Fibroblast of lung (primary cell): ENCODE data around the gene CALY. TPM values are rescaled to one million over a fixed set of nuclear protein-coding genes. Genes with fewer than 3 reads are reported as not detected.

Experiments
- DNase-seq, 2 donors: peaks; one replicate each; pipeline versions ENCODE4 v3.0.0 to v3.0.0-alpha.2; 2010; ENCODE audit warnings: low read depth in 2 of 2
- H2AFZ ChIP-seq: 2 replicates; pipeline ENCODE4 v1.5.1; 2012; ENCODE audit warnings: low read length, control low read depth, inconsistent platforms
- H3K27ac ChIP-seq: 2 replicates; pipeline ENCODE4 v1.5.1; 2011; ENCODE audit warnings: low read length, control low read depth; ENCODE audit not compliant: insufficient read depth
- H3K27me3 ChIP-seq: 2 replicates; pipeline ENCODE4 v1.5.1; 2011; ENCODE audit warnings: mild to moderate bottlenecking, low read length; ENCODE audit not compliant: control insufficient read depth, insufficient read depth
- H3K36me3 ChIP-seq: 2 replicates; pipeline ENCODE4 v1.5.1; 2011; ENCODE audit warnings: low read length; ENCODE audit not compliant: control insufficient read depth, insufficient read depth
- H3K4me1 ChIP-seq: 2 replicates; pipeline ENCODE4 v1.5.1; 2011; ENCODE audit warnings: low read length; ENCODE audit not compliant: control insufficient read depth, insufficient read depth; ENCODE audit errors: extremely low read depth
- H3K4me2 ChIP-seq: 2 replicates; pipeline ENCODE4 v1.5.1; 2011; ENCODE audit warnings: low read length, control low read depth; ENCODE audit not compliant: insufficient read depth; ENCODE audit errors: extremely low read depth
- H3K4me3 ChIP-seq, 4 experiments: fragments of 200-600 bp in 1 of 4; sonication (generic) in 1 of 4; replicated peaks in 1 of 4; 2 replicates each; pipeline ENCODE4 v1.5.1; 2011 to 2016; ENCODE audit warnings: low read length in 4 of 4, low read depth in 3 of 4, mild to moderate bottlenecking in 3 of 4, control low read depth in 2 of 4, inconsistent platforms in 1 of 4, mixed read lengths in 1 of 4; ENCODE audit not compliant: insufficient read depth in 1 of 4; ENCODE audit errors: control extremely low read depth in 1 of 4
- H3K79me2 ChIP-seq: 2 replicates; pipeline ENCODE4 v1.5.1; 2012; ENCODE audit warnings: mild to moderate bottlenecking, low read length, inconsistent platforms; ENCODE audit not compliant: control insufficient read depth, insufficient read depth
- H3K9ac ChIP-seq: 2 replicates; pipeline ENCODE4 v1.5.1; 2011; ENCODE audit warnings: mild to moderate bottlenecking, low read length, control low read depth; ENCODE audit not compliant: insufficient read depth
- H3K9me3 ChIP-seq: 2 replicates; pipeline ENCODE4 v1.5.1; 2012; ENCODE audit warnings: low read depth, low read length; ENCODE audit not compliant: control insufficient read depth, insufficient read depth
- H4K20me1 ChIP-seq: 2 replicates; pipeline ENCODE4 v1.5.1; 2011; ENCODE audit warnings: low read length; ENCODE audit not compliant: control insufficient read depth, insufficient read depth; ENCODE audit errors: extremely low read depth
- CTCF ChIP-seq, 2 donors: IDR thresholded peaks in 1 of 2; conservative IDR thresholded peaks in 1 of 2; 1 replicate in 1 of 2; 2 replicates in 1 of 2; pipeline ENCODE4 v1.5.1; 2011 to 2012; ENCODE audit warnings: low read length in 2 of 2, control low read depth in 1 of 2, inconsistent platforms in 1 of 2, low read depth in 1 of 2, mild to moderate bottlenecking in 1 of 2
- EZH2 ChIP-seq: IDR thresholded peaks from 2 replicates; pipeline ENCODE4 v1.5.1; 2012; ENCODE audit warnings: low read length, control low read depth, mild to moderate bottlenecking; ENCODE audit errors: missing control alignments
- polyA plus RNA-seq, 2 donors: library from polyadenylated mRNA; depleted of rRNA in 1 of 2; stranded (reverse) in 1 of 2; unstranded in 1 of 2; fragments of >200 nt; gene quantifications; 2 replicates each; pipeline ENCODE4 v1.2.1, GENCODE V29; 2011 to 2012; ENCODE audit warnings: missing spikeins in 1 of 2
- total RNA-seq: library from RNA; depleted of rRNA; stranded (reverse); fragments of >200 nt; gene quantifications from 2 replicates; pipeline ENCODE4 v1.2.1, GENCODE V29; 2014

Gene CALY
- total and polyA plus RNA-seq, 2 donors (not counting 1 experiment from before 2014, with no cell fraction given), result not detected

GRCh38 chr10:133285217-133285616, 51.5 kb downstream of the CALY start:
- Histone ChIP-seq H3K27ac (no peak overlapping the region), H3K4me1 (no peaks in the 10 kb centered on the region), H3K27me3 (no peaks in the 10 kb centered on the region), H3K79me2 (no peaks in the 10 kb centered on the region), H3K36me3 (peaks cover 43% of the 10 kb centered on the region), H2AFZ (no peak overlapping the region), H3K9me3 (no peaks in the 10 kb centered on the region), H4K20me1 (no peaks in the 10 kb centered on the region), H3K4me2 (no peak overlapping the region), H3K9ac (no peak overlapping the region), H3K4me3 (no peak overlapping the region)
- no peak for TF ChIP-seq EZH2
- DNase-seq, result no peak

GRCh38 chr10:133283931-133284330, 52.8 kb downstream of the CALY start:
- Histone ChIP-seq H2AFZ (no peak overlapping the region), H3K9ac (no peak overlapping the region), H3K4me3 (no peak overlapping the region), H3K4me1 (no peaks in the 10 kb centered on the region), H3K27ac (no peak overlapping the region), H3K36me3 (peaks cover 40% of the 10 kb centered on the region), H3K27me3 (no peaks in the 10 kb centered on the region), H3K9me3 (no peaks in the 10 kb centered on the region), H3K79me2 (no peaks in the 10 kb centered on the region), H4K20me1 (no peaks in the 10 kb centered on the region), H3K4me2 (no peak overlapping the region)
- TF ChIP-seq EZH2 (no peak), CTCF (conservative IDR thresholded peaks at IDR 0.05 in 1 of 2, IDR thresholded peaks at IDR 0.05 in 1 of 2; ENCODE audit: low read depth in 1 of 2, low read length in 2 of 2) (no peak)
- no peak for DNase-seq

- no peaks in the 10 kb centered on the region for H3K9me3 ChIP-seq
- H3K36me3 ChIP-seq, result peaks cover 33% of the 10 kb centered on the region
- no peak overlapping the region for H3K9ac ChIP-seq
- H3K79me2 ChIP-seq, result no peaks in the 10 kb centered on the region
- no peak overlapping the region for H3K27ac ChIP-seq
- H3K4me1 ChIP-seq, result peaks cover 3% of the 10 kb centered on the region
- no peak overlapping the region for H3K4me3 ChIP-seq
- H4K20me1 ChIP-seq, result no peaks in the 10 kb centered on the region
- TF ChIP-seq CTCF (conservative IDR thresholded peaks at IDR 0.05 in 1 of 2, IDR thresholded peaks at IDR 0.05 in 1 of 2; ENCODE audit: low read depth in 1 of 2, low read length in 2 of 2) (no peak), EZH2 (no peak)
- no peak overlapping the region for H3K4me2 ChIP-seq
- no peak for DNase-seq
- no peak overlapping the region for H2AFZ ChIP-seq
- H3K27me3 ChIP-seq, result no peaks in the 10 kb centered on the region
Measured at GRCh38 chr10:133282846-133283390, 53.8 kb downstream of the CALY start.
